HPDE6-E6E7 (cell line): ENCODE results near the gene PLD4.
A peak's percentile ranks its signal among the peaks of the same experiment; 100 is the strongest.

Source experiments
- DNase-seq: peaks from one replicate; pipeline ENCODE4 v3.0.0; 2011; ENCODE audit warnings: missing footprints; ENCODE audit errors: extremely low spot score

PLD4 gene

GRCh38 chr14:104974665-104975390 is 50.1 kb downstream of the PLD4 start:
- no peak for DNase-seq

GRCh38 chr14:104975481-104976197 is 51.0 kb downstream of the PLD4 start:
- DNase-seq = no peak

DNA sequence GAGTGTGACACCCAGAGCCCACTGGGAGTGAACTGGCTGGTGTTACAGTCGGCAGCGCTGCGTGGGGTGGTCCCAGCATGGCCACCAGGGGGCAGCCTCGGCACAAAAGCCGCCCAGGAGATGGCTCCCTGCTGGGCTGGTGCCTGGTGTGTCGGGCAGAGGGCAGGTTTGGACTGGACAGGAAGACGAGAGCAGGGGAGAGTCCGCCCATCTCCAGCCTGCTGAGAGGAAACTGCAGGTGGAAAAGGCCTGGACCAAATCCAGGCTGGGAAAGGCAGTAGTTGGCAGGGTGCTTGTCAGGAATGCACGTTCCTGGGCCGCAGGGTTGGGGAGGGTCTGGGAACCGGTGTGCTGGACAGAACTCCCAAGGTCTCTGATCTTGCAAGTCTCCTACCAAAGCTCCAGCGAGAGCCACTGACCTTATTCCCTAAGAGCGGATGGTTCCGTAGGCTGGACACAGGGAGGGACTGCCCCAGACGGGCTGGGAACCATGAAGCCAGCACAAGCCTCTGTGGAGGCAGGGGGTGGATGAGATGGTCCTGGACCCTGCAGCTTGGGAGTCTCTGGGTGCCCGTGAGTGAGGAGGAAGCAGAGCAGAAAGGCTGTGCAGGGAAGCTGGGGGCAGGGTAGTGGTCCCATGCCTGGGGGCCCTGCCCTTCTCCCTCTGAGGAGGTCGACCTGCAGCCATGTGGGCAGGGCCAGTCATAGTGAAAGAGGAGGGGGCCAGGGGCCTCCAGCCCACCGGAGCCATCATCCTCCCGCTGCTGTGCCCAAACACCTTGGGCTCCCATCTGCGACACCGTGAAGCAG is 51.7 kb downstream of the PLD4 start:
- peak; percentile 71 for DNase-seq

- no peak for DNase-seq
Measured at GRCh38 chr14:104977008-104977680, 52.5 kb downstream of the PLD4 start.

- DNase-seq = peak; percentile 74
Measured at GRCh38 chr14:104977681-104978653, 53.3 kb downstream of the PLD4 start, which contains the start of gene AHNAK2. AHNAK2 (minus strand) TSS chr14:104978374; CDS start chr14:104978237, 137 bp downstream.

GRCh38 chr14:104978746-104979691 is 54.3 kb downstream of the PLD4 start:
- no peak for DNase-seq

DNA sequence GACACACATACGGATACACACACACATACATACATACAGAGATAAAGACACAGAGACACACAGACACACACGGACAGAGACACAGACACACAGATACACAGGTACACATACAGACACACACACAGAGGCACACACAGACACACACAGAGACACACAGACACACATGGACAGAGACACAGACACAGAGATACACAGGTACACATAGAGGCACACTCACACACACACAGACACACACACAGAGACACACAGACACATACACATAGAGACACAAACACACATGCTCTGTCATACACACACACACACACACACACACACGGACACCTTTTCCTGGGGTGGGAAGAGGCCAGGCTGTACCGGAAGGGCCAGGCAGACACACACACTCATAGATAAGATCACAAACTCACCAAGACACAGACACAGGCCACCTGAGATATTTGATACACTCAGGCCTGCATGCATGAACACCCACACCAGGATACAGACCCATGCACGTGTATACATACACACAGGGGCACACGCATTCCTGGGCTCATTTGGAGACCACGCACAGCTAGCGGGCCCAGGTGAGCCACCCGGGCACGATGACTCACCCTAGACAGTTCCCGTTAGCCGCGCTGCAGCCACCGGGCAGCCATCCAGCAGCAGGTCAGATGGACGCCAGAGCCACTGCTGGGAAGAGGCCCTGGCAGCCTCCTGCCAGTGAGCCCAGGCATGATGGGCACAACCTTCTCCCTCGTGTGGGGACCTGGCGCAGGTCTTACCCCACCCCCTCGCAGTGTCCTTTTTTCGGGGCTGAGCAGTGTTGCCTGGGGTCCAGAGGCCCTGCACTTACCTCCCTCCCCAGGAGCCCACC is 55.3 kb downstream of the PLD4 start:
- DNase-seq = no peak

DNA sequence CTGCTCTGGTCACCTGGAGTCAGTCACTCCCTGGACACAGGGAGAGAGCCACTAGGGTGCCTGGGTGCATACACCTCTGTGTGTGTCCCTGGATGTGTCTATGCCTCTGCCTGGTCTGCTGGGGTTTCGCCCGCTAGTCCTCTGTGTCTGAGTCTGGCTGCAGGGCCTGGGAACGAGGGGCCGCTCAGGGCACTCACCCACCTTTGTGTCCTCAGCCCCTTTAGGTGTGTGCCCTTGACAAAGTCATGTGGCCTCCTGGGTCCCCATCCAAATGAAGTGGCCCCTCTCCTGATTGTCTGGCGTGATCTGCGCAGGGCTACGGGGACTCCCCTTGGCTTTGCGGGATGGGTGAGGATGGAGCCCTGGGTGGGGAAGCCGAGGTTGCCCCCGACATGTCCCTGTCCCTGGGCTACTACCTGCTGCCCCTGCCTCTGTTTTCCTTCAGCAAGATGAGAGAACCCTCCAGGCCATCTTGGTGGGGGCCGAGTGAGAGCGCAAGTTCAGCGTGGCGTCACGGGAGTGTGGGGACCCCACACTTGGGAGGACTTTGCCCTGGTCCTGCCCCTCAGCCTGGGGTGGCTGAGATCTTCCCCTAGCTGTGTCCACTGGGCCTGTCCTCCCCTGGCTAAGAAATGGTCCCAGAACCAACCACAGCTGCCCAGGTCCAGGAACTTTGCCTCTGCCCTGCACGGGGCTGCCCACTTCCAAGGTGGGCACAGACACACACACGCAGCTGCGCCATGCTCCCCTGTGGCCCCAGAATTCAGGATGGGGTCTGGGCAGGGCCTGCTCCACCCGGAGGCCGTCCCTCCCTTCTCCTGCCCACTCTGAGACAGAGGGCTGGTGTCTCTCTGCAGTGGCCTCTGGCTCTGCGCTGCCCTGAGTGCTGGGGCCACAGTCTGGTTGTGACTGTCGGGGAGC is 56.2 kb downstream of the PLD4 start:
- no peak for DNase-seq

DNA sequence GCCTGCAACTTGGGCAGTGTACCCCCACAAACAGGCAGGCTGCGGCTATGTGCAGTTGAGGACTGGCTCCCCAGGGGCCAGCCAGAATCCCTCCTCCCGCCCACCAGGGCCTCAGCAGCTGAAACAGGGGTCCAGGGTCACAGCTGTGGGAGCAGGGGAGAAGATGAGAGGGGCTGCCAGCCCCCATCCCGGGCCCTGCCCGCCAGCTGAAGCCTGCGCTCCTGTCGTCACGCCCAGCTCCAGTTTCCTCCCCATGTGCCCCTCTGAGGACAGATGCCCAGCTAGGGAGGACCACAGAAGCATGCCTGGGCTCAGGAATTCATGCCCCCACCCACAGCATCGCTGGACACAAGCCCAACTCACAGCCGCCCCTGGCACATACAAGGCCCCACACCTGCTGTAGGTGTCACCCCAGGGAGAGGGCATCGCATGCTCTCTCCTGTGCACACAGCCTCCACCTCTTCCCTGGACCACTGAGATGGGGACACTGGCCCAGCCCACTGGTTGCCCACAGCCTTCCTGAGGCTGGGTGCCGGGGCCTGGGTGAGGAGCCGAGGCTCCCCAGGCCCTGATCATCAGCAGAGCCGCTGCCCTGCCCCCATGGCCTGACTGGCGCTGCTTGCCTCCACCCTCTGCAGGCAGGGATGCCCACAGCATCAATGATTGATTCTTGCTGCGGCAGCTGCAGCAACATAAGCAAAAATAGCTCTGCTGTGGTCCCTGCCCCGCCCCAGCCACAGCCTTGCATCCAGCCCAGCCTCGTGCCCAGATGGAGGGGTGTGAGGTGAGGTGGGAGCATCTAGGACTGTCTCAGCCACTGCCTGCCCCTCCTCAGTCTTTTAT is 57.2 kb downstream of the PLD4 start:
- no peak for DNase-seq

GRCh38 chr14:104982548-104983230 is 58.0 kb downstream of the PLD4 start:
- DNase-seq = no peak
